ENCODE data around the gene AGRN.

- TF ChIP-seq CTCF (IDR thresholded peaks at IDR 0.05) (no peak), EP300 (IDR thresholded peaks at IDR 0.05) (no peak), POLR2A (IDR thresholded peaks at IDR 0.05) (no peak)
Measured at GRCh38 chr1:1034439-1034781, 14.5 kb downstream of the AGRN start.

Measured in ovary (tissue), 3 donors.